Esophagus squamous epithelium (tissue), 4 donors: ENCODE measurements around the gene KLHL36.

Source experiments
- POLR2A ChIP-seq, 4 donors: fragments of 450-650 bp; IDR thresholded peaks; one replicate each; pipeline ENCODE4 v1.6.1; 2017; ENCODE audit warnings: antibody characterized with exemption in 4 of 4, mild to moderate bottlenecking in 4 of 4, moderate library complexity in 3 of 4
- TF ChIP-seq, protein P1 (sequence below), 6 experiments: fragments of 450-650 bp in 4 of 6; fragments of 200-600 bp in 2 of 6; sonication (generic) in 2 of 6; IDR thresholded peaks; one replicate each; pipeline ENCODE4 v1.5.1; 2016 to 2019; ENCODE audit warnings: antibody characterized with exemption in 6 of 6, mild to moderate bottlenecking in 4 of 6, moderate library complexity in 4 of 6

DNA sequence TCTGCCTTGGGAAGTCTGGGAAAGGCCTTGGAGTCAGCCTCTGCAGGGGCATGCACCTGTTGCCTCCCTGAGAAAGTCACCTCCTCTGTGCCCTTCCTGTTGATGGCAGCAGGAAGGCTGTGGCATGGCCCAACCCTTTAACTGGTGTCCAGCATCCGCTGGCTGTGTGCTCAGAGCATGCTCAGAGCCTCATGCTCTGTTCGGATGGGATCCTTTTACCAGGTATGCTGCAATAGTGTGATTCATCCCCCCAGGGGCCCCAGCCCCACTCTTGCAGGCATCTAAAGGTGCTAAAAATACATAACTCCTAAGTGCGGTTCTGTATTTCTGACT, 24.9 kb downstream of the KLHL36 start:
- TF ChIP-seq, protein P1, sequence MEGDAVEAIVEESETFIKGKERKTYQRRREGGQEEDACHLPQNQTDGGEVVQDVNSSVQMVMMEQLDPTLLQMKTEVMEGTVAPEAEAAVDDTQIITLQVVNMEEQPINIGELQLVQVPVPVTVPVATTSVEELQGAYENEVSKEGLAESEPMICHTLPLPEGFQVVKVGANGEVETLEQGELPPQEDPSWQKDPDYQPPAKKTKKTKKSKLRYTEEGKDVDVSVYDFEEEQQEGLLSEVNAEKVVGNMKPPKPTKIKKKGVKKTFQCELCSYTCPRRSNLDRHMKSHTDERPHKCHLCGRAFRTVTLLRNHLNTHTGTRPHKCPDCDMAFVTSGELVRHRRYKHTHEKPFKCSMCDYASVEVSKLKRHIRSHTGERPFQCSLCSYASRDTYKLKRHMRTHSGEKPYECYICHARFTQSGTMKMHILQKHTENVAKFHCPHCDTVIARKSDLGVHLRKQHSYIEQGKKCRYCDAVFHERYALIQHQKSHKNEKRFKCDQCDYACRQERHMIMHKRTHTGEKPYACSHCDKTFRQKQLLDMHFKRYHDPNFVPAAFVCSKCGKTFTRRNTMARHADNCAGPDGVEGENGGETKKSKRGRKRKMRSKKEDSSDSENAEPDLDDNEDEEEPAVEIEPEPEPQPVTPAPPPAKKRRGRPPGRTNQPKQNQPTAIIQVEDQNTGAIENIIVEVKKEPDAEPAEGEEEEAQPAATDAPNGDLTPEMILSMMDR (IDR thresholded peaks at IDR 0.05): no peak
- TF ChIP-seq POLR2A (IDR thresholded peaks at IDR 0.05): no peak
